ENCODE measurements around the gene NES.

NES gene

GRCh38 chr1:156618853-156619581 is 58.2 kb downstream of the NES start, which contains the start of gene HAPLN2:
TSS of gene HAPLN2 (plus strand) at chr1:156619415. CDS start at chr1:156623491, 4,076 bp downstream.
- DNase-seq = peak in 2 of 4 experiments; percentile 16 to 34
